Measurements from ENCODE around the gene CCDC27. TPM values are rescaled to one million over a fixed set of nuclear protein-coding genes. Genes with fewer than 3 reads are reported as not detected.

Gene CCDC27
- total RNA-seq, 1 experiment from 2014 or later: not detected

DNA sequence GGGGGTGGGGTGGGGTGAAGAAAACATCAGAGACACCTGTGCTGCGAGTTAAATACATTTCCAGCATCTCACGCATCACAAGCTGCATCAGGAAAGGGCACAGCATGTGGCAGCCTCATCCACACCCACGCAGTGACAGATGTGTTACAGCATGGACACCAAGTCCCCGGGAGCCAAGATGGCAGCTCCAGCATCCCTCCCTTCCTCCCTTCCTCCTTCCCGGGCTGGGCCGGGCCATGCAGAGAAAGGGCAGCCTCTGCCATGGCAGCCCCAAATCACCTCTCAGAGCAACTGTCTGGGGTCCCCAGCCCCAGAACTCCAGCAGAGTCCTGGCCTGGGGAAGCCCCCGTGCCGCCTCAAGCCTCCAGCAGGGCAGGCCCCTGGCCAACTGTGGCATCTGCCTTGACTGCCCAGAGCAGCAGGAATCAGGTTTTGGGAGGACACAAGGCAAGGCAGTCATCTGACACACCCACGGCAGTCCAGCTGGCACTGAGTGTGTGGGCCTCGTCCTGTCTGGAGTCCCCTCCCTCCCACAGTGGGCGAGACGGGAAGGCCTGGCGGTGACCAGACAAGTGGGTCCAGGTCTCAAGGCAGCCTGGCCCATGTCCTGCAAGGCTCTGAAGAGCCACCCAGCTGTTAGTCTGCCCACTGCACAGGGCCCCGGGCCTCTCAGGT lies 26.5 kb downstream of the CCDC27 start:
- H3K4me3 ChIP-seq (ENCODE audit: low read depth, low read length): no peak overlapping the region
- H3K27me3 ChIP-seq (replicated peaks; ENCODE audit: control insufficient read depth, insufficient read depth, low read length): no peaks in the 10 kb centered on the region
- Mint-ChIP-seq H3K4me3 (ENCODE audit: unreplicated experiment) (no peak overlapping the region), H3K9me3 (ENCODE audit: unreplicated experiment) (no peaks in the 10 kb centered on the region), H3K36me3 (ENCODE audit: insufficient read depth, unreplicated experiment) (peaks cover 34% of the 10 kb centered on the region), H3K27ac (ENCODE audit: unreplicated experiment) (no peak overlapping the region), H3K4me1 (ENCODE audit: low read depth, unreplicated experiment) (no peaks in the 10 kb centered on the region), H3K27me3 (ENCODE audit: insufficient read depth, unreplicated experiment) (no peaks in the 10 kb centered on the region)
- TF ChIP-seq, protein P1, sequence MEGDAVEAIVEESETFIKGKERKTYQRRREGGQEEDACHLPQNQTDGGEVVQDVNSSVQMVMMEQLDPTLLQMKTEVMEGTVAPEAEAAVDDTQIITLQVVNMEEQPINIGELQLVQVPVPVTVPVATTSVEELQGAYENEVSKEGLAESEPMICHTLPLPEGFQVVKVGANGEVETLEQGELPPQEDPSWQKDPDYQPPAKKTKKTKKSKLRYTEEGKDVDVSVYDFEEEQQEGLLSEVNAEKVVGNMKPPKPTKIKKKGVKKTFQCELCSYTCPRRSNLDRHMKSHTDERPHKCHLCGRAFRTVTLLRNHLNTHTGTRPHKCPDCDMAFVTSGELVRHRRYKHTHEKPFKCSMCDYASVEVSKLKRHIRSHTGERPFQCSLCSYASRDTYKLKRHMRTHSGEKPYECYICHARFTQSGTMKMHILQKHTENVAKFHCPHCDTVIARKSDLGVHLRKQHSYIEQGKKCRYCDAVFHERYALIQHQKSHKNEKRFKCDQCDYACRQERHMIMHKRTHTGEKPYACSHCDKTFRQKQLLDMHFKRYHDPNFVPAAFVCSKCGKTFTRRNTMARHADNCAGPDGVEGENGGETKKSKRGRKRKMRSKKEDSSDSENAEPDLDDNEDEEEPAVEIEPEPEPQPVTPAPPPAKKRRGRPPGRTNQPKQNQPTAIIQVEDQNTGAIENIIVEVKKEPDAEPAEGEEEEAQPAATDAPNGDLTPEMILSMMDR (IDR thresholded peaks at IDR 0.05; ENCODE audit: insufficient read depth in 1 of 2, low read depth in 1 of 2, low read length in 1 of 2, severe bottlenecking in 1 of 2, unreplicated experiment in 1 of 2): no peak
- no peaks in the 10 kb centered on the region for H3K9me3 ChIP-seq
- no peak for DNase-seq
- no TSS peak for BruUV-seq (replicated peaks)
- intact Hi-C loops (cut with micrococcal nuclease; ENCODE audit: unreplicated experiment): no loop called here
- no peaks in the 10 kb centered on the region for H3K36me3 ChIP-seq (ENCODE audit: control insufficient read depth, insufficient read depth, low read length)
- ChIA-PET CTCF (no interaction called here), POLR2A (no interaction called here)
- H3K4me1 ChIP-seq: peaks cover 19% of the 10 kb centered on the region; the same call in 1 of the 2 replicates

DNA sequence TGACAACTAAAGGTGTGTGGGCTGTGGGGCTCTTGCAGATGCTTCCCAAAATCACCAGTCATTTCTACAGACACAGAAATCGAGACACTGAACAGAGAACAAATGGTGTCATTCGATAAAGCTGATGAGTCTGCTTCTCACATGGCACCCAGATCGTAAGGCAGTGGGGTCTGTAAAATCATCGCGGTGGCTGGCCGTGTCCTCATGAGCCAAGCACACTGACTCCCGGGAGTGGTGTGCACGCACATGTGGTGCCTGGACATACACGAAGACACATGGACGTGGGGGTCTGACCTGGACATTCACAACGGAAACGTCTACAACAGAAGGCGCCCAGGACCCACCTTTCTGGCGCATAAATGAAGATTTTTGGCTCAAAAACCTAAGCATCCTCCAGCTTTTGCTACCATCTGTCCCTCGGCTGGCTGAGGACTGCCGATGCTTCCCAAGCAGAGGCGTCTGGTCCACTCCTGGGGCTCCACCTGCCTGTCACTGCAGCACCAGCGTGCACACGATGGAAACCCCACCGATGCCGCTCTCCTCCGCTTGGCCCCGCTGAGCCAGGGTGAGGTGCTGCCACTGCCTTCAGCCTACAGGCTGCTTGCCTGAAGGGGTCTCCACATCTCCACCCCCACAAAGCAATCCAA lies 27.1 kb downstream of the CCDC27 start:
- no peak overlapping the region for H3K4me3 Mint-ChIP-seq (ENCODE audit: unreplicated experiment)
- H3K4me1 Mint-ChIP-seq (ENCODE audit: low read depth, unreplicated experiment): no peaks in the 10 kb centered on the region
- Histone ChIP-seq H3K9me3 (no peaks in the 10 kb centered on the region), H3K27me3 (replicated peaks; ENCODE audit: control insufficient read depth, insufficient read depth, low read length) (no peaks in the 10 kb centered on the region), H3K4me3 (ENCODE audit: low read depth, low read length) (no peak overlapping the region), H3K4me1 (peaks cover 13% of the 10 kb centered on the region; the same call in 1 of the 2 replicates), H3K36me3 (ENCODE audit: control insufficient read depth, insufficient read depth, low read length) (no peaks in the 10 kb centered on the region)
- TF ChIP-seq, protein P1 (IDR thresholded peaks at IDR 0.05; ENCODE audit: insufficient read depth in 1 of 2, low read depth in 1 of 2, low read length in 1 of 2, severe bottlenecking in 1 of 2, unreplicated experiment in 1 of 2): no peak
- DNase-seq: no peak
- ChIA-PET POLR2A (no interaction called here), CTCF (no interaction called here)
- H3K27ac Mint-ChIP-seq (ENCODE audit: unreplicated experiment): no peak overlapping the region
- no peaks in the 10 kb centered on the region for H3K27me3 Mint-ChIP-seq (ENCODE audit: insufficient read depth, unreplicated experiment)
- intact Hi-C loops (cut with micrococcal nuclease; ENCODE audit: unreplicated experiment): no loop called here
- no peaks in the 10 kb centered on the region for H3K9me3 Mint-ChIP-seq (ENCODE audit: unreplicated experiment)
- no TSS peak for BruUV-seq (replicated peaks)
- peaks cover 41% of the 10 kb centered on the region for H3K36me3 Mint-ChIP-seq (ENCODE audit: insufficient read depth, unreplicated experiment)

DNA sequence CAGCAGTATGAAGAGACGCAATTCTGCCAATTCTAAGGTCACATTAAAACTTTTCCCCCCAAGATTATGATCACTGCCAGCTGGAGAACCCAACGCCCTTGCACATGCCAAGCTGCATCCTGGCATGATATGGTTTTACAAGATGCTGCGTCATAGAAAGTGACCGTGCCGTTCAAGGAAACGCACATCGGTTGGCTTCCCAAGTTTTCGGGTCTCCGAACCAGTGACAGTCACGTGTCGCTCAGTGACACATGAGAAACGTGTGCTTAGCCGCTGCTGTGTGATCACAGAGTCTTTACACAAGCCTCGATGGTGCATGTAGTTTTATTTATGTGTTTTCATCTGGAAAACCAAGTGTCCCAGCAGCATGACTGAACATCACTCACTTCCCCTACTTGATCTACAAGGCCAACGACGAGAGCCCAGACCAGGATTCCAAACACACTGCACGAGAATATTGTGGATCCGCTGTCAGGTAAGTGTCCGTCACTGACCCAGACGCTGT lies 27.7 kb downstream of the CCDC27 start:
- Histone ChIP-seq H3K9me3 (no peaks in the 10 kb centered on the region), H3K36me3 (ENCODE audit: control insufficient read depth, insufficient read depth, low read length) (no peaks in the 10 kb centered on the region), H3K4me3 (ENCODE audit: low read depth, low read length) (no peak overlapping the region), H3K27me3 (replicated peaks; ENCODE audit: control insufficient read depth, insufficient read depth, low read length) (no peaks in the 10 kb centered on the region), H3K4me1 (peaks cover 11% of the 10 kb centered on the region; the same call in 1 of the 2 replicates)
- Mint-ChIP-seq H3K27ac (ENCODE audit: unreplicated experiment) (no peak overlapping the region), H3K4me3 (ENCODE audit: unreplicated experiment) (no peak overlapping the region), H3K9me3 (ENCODE audit: unreplicated experiment) (no peaks in the 10 kb centered on the region), H3K27me3 (ENCODE audit: insufficient read depth, unreplicated experiment) (no peaks in the 10 kb centered on the region), H3K36me3 (ENCODE audit: insufficient read depth, unreplicated experiment) (peaks cover 47% of the 10 kb centered on the region), H3K4me1 (ENCODE audit: low read depth, unreplicated experiment) (no peaks in the 10 kb centered on the region)
- ChIA-PET POLR2A (no interaction called here), CTCF (no interaction called here)
- intact Hi-C loops (cut with micrococcal nuclease; ENCODE audit: unreplicated experiment): no loop called here
- BruUV-seq (replicated peaks): no TSS peak
- DNase-seq: no peak
- TF ChIP-seq, protein P1 (IDR thresholded peaks at IDR 0.05; ENCODE audit: insufficient read depth in 1 of 2, low read depth in 1 of 2, low read length in 1 of 2, severe bottlenecking in 1 of 2, unreplicated experiment in 1 of 2): no peak

All from Caco-2 (cell line).